Central memory CD8-positive, alpha-beta T cell (primary cell): ENCODE data around the gene NPTX1.
A peak's percentile ranks its signal among the peaks of the same experiment; 100 is the strongest.

Experiments
- ATAC-seq: fragments of 150-1000 bp; cut with Tn5 transposase; replicated peaks from 2 replicates; pipeline ENCODE4 v1.10.0; 2022; ENCODE audit warnings: mild to moderate bottlenecking, moderate FRiP score, moderate number of reproducible peaks; ENCODE audit not compliant: poor library complexity, severe bottlenecking; ENCODE audit errors: extremely low read depth
- DNase-seq, 2 donors: peaks; one replicate each; pipeline ENCODE4 v3.0.0; 2021; ENCODE audit warnings: low spot score in 2 of 2
- H3K27ac Mint-ChIP-seq: one replicate; pipeline ENCODE4 v1.8.0; 2022; ENCODE audit warnings: low read depth, mild to moderate bottlenecking, moderate library complexity, mixed read lengths
- H3K27me3 Mint-ChIP-seq: one replicate; pipeline ENCODE4 v1.8.0; 2022; ENCODE audit warnings: mixed read lengths
- H3K36me3 Mint-ChIP-seq: one replicate; pipeline ENCODE4 v1.8.0; 2022; ENCODE audit warnings: mild to moderate bottlenecking, moderate library complexity, mixed read lengths; ENCODE audit not compliant: insufficient read depth
- H3K4me1 Mint-ChIP-seq: one replicate; pipeline ENCODE4 v1.8.0; 2022; ENCODE audit warnings: mixed read lengths
- H3K4me3 Mint-ChIP-seq: one replicate; pipeline ENCODE4 v1.8.0; 2022; ENCODE audit warnings: mild to moderate bottlenecking, moderate library complexity, mixed read lengths
- H3K9me3 Mint-ChIP-seq: one replicate; pipeline ENCODE4 v1.8.0; 2022; ENCODE audit warnings: mixed read lengths

Gene NPTX1

DNA sequence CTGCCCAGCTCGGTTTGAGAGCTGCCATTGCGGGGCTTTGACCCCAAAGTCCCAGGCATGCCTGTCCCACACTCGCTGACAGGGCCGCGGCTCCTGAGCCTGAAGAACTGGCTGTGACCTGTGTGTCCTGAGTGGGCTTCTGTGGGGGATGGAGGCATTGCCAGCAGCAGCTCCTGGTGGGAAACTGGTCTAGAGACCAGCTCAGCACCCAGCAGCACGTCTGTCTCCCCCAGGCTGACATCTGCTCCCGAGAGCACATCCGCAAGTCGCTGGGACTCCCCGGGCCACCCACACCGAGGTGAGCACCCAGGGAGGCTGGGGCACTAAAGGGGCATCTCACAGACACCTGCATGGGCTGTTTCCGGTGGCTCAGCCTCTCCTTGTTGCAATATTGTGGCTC lies 48.0 kb downstream of the NPTX1 start:
- H3K27ac Mint-ChIP-seq: no peak overlapping the region
- no peaks in the 10 kb centered on the region for H3K9me3 Mint-ChIP-seq
- no peak overlapping the region for H3K4me3 Mint-ChIP-seq
- no peak for ATAC-seq
- H3K4me1 Mint-ChIP-seq: peaks cover 11% of the 10 kb centered on the region
- no peaks in the 10 kb centered on the region for H3K27me3 Mint-ChIP-seq
- no peak for DNase-seq
- no peaks in the 10 kb centered on the region for H3K36me3 Mint-ChIP-seq

DNA sequence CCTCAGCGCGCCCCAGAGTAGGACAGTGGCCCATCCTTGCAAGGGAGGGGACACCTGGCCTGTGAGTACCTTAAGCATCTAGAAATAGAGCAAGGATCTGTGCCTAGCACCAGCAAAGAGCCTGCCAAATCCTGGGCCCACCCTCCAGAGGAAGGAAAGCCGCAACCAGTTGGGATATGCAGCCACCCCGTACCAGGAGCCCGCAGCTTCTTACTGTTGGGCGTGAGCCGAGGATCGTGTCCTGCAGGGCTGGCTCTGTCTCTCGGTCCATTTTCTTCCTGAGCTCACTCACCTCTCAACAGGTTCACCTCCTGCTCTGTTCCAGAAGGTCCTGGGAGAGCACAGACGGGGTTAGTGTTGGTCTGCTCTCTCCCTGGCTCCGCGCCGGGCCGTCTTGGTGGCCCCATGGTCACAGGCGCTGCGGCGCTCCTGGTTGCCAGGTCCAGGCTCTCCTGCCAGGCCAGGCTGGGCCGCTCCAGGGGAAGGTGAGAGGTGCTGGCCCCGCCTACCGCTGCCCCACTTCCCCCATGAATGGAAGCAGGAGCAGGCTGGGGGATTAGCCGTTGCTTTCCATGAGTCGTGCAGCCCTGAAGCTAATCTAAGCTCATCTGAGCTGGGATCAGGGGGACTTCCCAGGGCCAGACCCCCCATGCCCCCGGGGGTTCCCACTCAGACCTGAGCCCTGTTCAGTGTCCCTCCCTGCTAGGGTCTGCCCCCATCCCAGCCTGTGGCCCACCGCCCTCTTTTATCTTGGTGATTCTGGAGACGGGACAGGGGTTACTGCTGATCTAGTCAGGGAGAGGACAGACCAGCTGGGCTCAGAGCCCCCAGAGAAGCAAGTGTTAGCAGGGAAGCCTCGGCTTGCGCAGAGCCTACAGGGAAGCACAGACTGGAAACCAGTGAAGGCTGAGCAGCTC lies 48.8 kb downstream of the NPTX1 start:
- Mint-ChIP-seq H3K27me3 (no peaks in the 10 kb centered on the region), H3K9me3 (no peaks in the 10 kb centered on the region), H3K27ac (no peak overlapping the region), H3K4me3 (no peak overlapping the region), H3K4me1 (peaks cover 11% of the 10 kb centered on the region), H3K36me3 (no peaks in the 10 kb centered on the region)
- ATAC-seq (no peak), DNase-seq (no peak)

DNA sequence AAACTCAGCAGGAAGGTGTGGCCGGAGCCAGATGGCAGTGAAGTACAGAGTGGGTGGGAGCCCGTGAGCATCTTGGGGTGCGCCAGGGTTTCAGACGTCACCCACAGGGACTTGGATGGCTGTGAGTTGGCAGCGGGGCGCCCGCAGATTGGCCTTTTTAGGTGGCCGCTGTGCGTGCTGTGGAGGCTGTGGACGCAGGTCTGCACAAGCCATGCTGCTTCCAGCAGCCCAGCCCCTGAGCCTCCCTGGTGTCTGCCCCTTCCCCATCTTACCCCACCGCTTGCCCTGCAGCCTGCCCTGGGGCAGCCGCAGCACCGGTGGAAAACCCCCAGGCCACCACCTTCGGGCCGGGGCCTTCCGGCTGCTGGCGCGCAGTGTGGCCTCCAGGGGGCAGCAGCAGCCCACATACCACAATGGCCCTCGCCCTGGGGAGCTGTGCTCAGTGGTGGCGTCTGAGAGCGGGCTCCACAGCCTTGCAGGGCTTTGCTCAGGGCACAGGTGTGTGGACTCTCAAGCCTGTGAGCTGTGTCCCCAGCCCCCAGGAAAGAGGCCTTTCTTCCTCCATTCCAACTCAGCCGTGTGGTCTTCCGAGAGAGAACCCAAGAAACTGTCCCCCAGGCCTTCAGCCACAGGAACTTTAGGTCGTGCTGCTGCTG lies 49.6 kb downstream of the NPTX1 start:
- no peaks in the 10 kb centered on the region for H3K27me3 Mint-ChIP-seq
- no peaks in the 10 kb centered on the region for H3K36me3 Mint-ChIP-seq
- DNase-seq (peak; percentile 86 to 92), ATAC-seq (peak; percentile 96)
- peak overlapping the region; percentile 35 for H3K27ac Mint-ChIP-seq
- H3K4me3 Mint-ChIP-seq: no peak overlapping the region
- peaks cover 11% of the 10 kb centered on the region for H3K4me1 Mint-ChIP-seq
- H3K9me3 Mint-ChIP-seq: no peaks in the 10 kb centered on the region

DNA sequence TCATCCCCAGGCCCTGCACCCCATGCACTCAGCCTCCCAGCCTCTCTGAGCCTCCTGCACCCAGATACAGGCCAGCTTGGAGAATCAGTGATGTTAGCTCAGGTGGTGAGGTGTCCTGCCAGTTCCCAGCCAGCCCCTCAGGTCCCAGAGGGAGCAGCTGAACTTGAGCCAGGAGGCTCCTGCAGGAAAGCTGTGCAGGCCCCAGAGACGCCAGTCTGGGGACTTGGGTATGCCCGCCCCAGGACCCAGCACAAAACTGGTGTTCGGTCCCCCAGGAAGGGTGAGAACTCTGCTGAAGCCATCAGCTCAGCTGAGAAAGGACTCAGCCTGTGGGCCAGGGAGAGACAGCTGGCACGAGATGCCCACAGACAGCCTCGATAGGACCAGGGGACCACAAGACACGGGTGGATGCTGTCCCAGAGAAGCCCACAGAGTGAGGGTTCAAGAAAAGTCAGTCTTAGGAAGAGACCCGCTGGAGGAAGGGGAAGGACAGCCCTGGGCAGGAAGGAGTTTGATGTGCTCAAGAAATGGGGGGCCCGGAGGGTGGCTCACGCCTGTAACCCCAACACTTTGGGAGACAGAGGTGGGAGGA lies 50.5 kb downstream of the NPTX1 start:
- ATAC-seq (no peak), DNase-seq (no peak)
- Mint-ChIP-seq H3K4me1 (peaks cover 11% of the 10 kb centered on the region), H3K27ac (peak overlapping the region; percentile 35), H3K4me3 (no peak overlapping the region), H3K36me3 (no peaks in the 10 kb centered on the region), H3K27me3 (no peaks in the 10 kb centered on the region), H3K9me3 (no peaks in the 10 kb centered on the region)

DNA sequence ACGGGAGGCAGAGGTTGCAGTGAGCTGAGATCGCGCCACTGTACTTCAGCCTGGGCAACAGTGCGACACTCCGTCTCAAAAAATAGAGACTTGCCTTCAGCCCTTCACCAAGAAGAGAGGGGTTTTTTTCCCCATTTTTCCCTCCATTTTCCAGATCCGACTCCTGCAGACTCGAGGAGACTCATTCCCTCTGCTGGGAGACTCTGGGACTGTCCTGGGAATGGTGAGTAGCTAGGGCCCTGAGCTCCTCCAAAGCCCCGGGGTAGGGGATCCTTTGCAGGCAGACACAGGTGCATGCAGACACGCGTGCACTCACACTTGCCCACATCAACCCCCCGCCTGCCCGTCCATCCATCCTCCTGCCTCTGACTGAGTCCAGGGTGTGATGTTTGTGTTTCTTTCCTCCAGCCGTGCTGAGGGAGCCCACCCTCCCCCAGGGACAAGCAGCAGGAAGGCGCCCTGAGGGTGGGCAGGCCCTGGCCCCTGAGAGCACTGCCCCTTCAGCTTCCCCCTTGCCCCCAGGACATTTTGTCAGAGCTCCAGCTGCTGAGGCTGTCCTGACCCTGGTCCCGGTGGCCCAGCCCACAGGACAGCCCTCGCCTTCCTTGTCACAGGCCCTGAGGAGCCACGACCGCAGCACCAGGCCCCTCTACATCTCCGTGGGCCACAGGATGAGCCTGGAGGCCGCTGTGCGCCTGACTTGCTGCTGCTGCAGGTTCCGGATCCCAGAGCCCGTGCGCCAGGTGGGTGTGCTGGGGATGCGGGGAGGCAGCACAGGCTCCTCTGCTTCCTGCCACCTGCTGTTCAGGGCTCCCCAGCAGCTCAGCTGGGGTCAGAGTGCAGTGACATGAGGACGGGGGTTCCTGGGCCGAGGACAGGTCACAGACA lies 51.3 kb downstream of the NPTX1 start:
- no peaks in the 10 kb centered on the region for H3K27me3 Mint-ChIP-seq
- H3K4me1 Mint-ChIP-seq: peaks cover 11% of the 10 kb centered on the region
- H3K27ac Mint-ChIP-seq: no peak overlapping the region
- H3K36me3 Mint-ChIP-seq: no peaks in the 10 kb centered on the region
- H3K9me3 Mint-ChIP-seq: no peaks in the 10 kb centered on the region
- ATAC-seq: no peak
- H3K4me3 Mint-ChIP-seq: no peak overlapping the region
- no peak for DNase-seq

DNA sequence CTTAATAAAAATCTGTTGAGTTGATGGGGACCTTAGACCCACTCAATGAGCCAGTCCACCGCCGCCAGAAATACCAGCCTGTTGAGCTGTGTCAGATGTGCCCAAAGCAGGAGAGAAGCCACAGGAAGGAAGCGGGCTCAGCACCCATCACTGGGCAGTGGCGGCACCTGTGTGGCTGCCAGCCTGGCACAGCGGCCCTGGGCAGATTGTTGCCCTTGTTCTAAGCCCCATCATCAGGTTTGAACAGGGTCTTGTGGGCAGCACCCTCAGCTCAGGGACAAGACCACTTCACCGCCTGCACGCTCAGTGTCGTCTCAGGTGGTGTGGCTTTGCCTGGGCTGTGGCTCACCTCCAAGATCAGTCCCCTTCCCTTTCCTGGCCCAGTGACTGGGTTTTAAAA lies 52.1 kb downstream of the NPTX1 start:
- Mint-ChIP-seq H3K36me3 (no peaks in the 10 kb centered on the region), H3K27me3 (no peaks in the 10 kb centered on the region), H3K9me3 (no peaks in the 10 kb centered on the region), H3K27ac (no peak overlapping the region), H3K4me1 (peaks cover 11% of the 10 kb centered on the region), H3K4me3 (no peak overlapping the region)
- DNase-seq (no peak), ATAC-seq (no peak)

DNA sequence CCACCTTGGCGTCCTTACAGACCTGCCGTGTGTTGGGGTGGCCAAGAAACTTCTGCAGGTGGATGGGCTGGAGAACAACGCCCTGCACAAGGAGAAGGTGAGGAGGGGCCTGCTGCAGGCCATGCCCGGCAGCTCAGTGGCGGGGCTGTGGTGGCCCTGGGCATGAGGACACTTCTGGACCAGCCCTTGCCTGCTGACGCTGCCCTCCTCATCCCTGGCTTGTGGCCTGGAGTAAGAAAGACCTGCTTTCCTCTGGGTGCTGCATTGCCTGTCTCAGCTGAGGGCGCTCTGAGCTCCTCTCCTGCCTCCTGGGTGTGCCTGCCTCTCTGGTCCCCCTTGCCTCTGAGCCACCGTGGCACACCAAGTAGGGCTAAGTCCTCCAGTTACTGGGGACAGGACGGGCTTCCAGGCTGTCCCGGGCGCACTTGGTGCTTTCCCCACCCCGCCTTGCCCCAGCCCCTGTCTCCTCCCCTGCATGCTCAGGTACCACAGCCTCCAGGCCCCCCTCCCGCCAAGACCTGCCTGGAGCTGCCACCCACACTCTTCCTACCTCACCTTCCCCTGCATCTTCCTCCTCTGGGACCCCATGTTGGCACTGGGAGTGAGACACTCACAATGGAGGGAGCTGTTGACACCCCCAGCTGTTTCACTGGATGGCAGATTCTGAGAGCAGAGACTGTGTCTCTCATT lies 52.7 kb downstream of the NPTX1 start:
- DNase-seq: no peak
- no peaks in the 10 kb centered on the region for H3K9me3 Mint-ChIP-seq
- H3K4me1 Mint-ChIP-seq: peaks cover 11% of the 10 kb centered on the region
- no peak overlapping the region for H3K27ac Mint-ChIP-seq
- no peak for ATAC-seq
- H3K27me3 Mint-ChIP-seq: no peaks in the 10 kb centered on the region
- H3K36me3 Mint-ChIP-seq: no peaks in the 10 kb centered on the region
- H3K4me3 Mint-ChIP-seq: no peak overlapping the region

DNA sequence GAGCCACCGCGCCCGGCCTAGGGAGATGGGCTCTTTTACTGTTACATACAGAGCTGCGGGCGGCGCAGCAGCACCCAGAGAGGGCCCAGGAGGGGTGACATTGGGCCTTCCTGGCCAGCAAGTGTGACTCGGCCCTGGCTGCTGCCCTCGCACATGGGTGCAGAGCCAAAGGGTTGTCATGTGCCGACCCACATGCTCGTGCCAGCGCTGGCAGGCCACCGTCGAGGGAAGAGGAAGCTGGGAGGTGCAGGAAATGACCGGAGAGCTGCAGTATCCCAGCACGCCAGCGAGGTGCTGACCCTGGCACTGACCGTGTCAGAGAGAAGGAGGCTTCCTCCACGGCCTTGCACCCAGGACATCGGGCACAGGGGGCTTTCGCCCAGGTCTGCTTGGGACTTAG lies 53.4 kb downstream of the NPTX1 start:
- no peak overlapping the region for H3K27ac Mint-ChIP-seq
- ATAC-seq (no peak), DNase-seq (no peak)
- no peak overlapping the region for H3K4me3 Mint-ChIP-seq
- no peaks in the 10 kb centered on the region for H3K9me3 Mint-ChIP-seq
- H3K4me1 Mint-ChIP-seq: peaks cover 15% of the 10 kb centered on the region
- no peaks in the 10 kb centered on the region for H3K36me3 Mint-ChIP-seq
- H3K27me3 Mint-ChIP-seq: no peaks in the 10 kb centered on the region

DNA sequence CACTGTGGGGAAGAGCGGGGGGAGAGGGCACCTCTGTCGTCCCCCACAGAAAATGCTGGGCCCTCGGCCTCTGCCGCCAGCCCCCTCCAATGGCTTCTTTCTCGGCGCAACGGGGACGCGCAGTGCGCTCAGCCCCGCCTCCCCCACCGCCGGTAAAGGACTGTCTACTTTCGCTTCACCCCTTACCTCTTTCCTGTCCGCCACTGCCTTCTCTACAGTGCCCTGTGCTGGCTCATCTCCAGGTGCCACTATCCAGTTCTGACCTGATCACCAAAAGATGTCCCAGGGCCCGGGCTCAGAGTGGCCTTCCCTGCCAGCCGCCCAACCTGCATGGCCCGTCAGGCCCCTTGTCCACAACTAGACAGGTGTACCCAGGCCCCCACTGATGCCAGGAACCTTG lies 54.1 kb downstream of the NPTX1 start:
- Mint-ChIP-seq H3K27ac (no peak overlapping the region), H3K27me3 (no peaks in the 10 kb centered on the region), H3K4me1 (peaks cover 22% of the 10 kb centered on the region), H3K36me3 (no peaks in the 10 kb centered on the region), H3K9me3 (no peaks in the 10 kb centered on the region), H3K4me3 (no peak overlapping the region)
- ATAC-seq (no peak), DNase-seq (no peak)

DNA sequence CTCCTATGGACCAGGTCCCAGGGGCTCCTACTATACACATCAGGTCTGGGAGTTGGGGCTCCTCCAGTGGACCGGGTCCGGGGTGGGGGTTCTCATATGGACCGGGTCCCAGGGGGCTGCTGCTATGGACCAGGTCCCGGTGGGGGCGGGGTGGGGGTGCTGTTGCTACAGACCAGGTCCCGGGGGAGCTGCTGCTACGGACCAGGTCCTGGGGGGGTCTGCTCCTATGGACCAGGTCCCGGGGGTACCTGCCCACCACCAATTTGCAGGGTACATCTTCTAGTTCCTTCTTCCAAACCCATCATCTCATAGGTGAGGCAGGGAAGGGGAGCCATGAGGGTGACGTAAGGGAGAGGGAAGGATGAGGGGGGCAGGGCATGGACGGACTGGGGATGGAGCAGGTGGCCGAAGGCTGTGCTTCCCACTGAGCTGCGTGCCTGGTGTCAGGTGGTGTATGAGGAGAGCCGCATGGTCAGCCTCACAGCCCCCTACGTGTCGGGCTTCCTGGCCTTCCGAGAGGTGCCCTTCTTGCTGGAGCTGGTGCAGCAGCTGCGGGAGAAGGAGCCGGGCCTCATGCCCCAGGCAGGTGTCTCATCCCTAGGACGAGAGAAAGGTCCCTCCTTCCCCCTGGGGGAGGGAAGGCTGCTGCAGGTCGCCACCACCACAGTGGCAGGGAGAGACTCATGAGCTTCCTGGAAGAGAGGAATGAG lies 54.9 kb downstream of the NPTX1 start:
- no peak for ATAC-seq
- Mint-ChIP-seq H3K27ac (no peak overlapping the region), H3K4me3 (no peak overlapping the region), H3K27me3 (no peaks in the 10 kb centered on the region), H3K9me3 (no peaks in the 10 kb centered on the region), H3K36me3 (peaks cover 2% of the 10 kb centered on the region), H3K4me1 (peaks cover 24% of the 10 kb centered on the region)
- no peak for DNase-seq

DNA sequence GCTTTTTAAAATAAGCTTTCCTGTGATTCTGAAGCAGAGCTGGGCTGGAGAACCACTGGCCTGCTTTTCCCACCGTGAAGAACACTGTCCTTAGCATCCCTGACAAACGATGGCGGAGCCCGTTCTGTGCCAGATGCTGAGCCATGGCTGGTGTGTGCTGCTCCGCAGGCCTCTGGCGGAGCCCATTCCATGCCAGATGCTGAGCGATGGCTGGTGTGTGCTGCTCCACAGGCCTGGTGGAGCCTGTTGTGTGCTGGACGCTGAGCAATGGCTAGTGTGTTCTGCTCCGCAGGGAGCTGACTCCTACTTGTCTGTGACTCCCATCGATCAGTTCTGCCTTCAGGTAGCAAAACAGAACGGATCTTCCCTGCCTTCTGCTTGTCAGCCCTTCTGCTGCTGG lies 57.2 kb downstream of the NPTX1 start:
- H3K4me3 Mint-ChIP-seq: no peak overlapping the region
- peaks cover 4% of the 10 kb centered on the region for H3K27me3 Mint-ChIP-seq
- H3K4me1 Mint-ChIP-seq: peaks cover 33% of the 10 kb centered on the region
- H3K9me3 Mint-ChIP-seq: no peaks in the 10 kb centered on the region
- peaks cover 10% of the 10 kb centered on the region for H3K36me3 Mint-ChIP-seq
- no peak overlapping the region for H3K27ac Mint-ChIP-seq
- ATAC-seq: no peak
- no peak for DNase-seq
